BE2C (cell line): ENCODE results near the gene MPRIP.

ENCODE experiments used
- DNase-seq: peaks from one replicate; pipeline ENCODE4 v3.0.0-alpha.2; 2020
- H3K27me3 ChIP-seq: fragments of 250-450 bp; sonication (Bioruptor Pico); 2 replicates; pipeline ENCODE4 v1.5.1; 2020; ENCODE audit warnings: mild to moderate bottlenecking
- H3K36me3 ChIP-seq: fragments of 250-450 bp; sonication (Bioruptor Pico); 2 replicates; pipeline ENCODE4 v1.5.1; 2020; ENCODE audit warnings: mild to moderate bottlenecking
- H3K4me1 ChIP-seq: fragments of 250-450 bp; sonication (Bioruptor Pico); 2 replicates; pipeline ENCODE4 v1.5.1; 2020
- H3K4me3 ChIP-seq: 2 replicates; pipeline ENCODE4 v1.5.1; 2011; ENCODE audit warnings: low read depth, low read length
- H3K9me3 ChIP-seq: fragments of 250-450 bp; sonication (Bioruptor Pico); 2 replicates; pipeline ENCODE4 v1.5.1; 2020
- CTCF ChIP-seq: IDR thresholded peaks from 2 replicates; pipeline ENCODE4 v1.5.1; 2012; ENCODE audit warnings: mild to moderate bottlenecking, low read depth, low read length

Gene MPRIP

GRCh38 chr17:17137731-17138585 is 95.7 kb downstream of the MPRIP start:
- no peak for DNase-seq
- Histone ChIP-seq H3K27me3 (no peaks in the 10 kb centered on the region), H3K9me3 (no peaks in the 10 kb centered on the region), H3K4me3 (no peak overlapping the region), H3K36me3 (peaks cover 11% of the 10 kb centered on the region), H3K4me1 (no peaks in the 10 kb centered on the region)
- no peak for TF ChIP-seq CTCF

GRCh38 chr17:17139972-17140589 is 97.8 kb downstream of the MPRIP start:
- Histone ChIP-seq H3K4me3 (no peak overlapping the region), H3K4me1 (no peaks in the 10 kb centered on the region), H3K9me3 (no peaks in the 10 kb centered on the region), H3K27me3 (no peaks in the 10 kb centered on the region), H3K36me3 (peaks cover 11% of the 10 kb centered on the region)
- DNase-seq, result no peak
- no peak for TF ChIP-seq CTCF

GRCh38 chr17:17140590-17140980 is 98.3 kb downstream of the MPRIP start:
- DNase-seq, result no peak
- H3K27me3 ChIP-seq, result no peaks in the 10 kb centered on the region
- H3K4me1 ChIP-seq, result no peaks in the 10 kb centered on the region
- no peak overlapping the region for H3K4me3 ChIP-seq
- H3K36me3 ChIP-seq, result peaks cover 11% of the 10 kb centered on the region
- no peak for TF ChIP-seq CTCF
- no peaks in the 10 kb centered on the region for H3K9me3 ChIP-seq

GRCh38 chr17:17141279-17141678 is 99.0 kb downstream of the MPRIP start:
- no peak for TF ChIP-seq CTCF
- no peak for DNase-seq
- H3K9me3 ChIP-seq, result no peaks in the 10 kb centered on the region
- H3K4me1 ChIP-seq, result no peaks in the 10 kb centered on the region
- H3K36me3 ChIP-seq, result peaks cover 14% of the 10 kb centered on the region
- no peaks in the 10 kb centered on the region for H3K27me3 ChIP-seq
- H3K4me3 ChIP-seq, result no peak overlapping the region

- H3K4me3 ChIP-seq, result no peak overlapping the region
- H3K36me3 ChIP-seq, result peaks cover 17% of the 10 kb centered on the region
- no peaks in the 10 kb centered on the region for H3K27me3 ChIP-seq
- no peaks in the 10 kb centered on the region for H3K4me1 ChIP-seq
- H3K9me3 ChIP-seq, result no peaks in the 10 kb centered on the region
- peak; percentile 72 for TF ChIP-seq CTCF
- DNase-seq, result peak; percentile 45
These were observed 99.7 kb downstream of the MPRIP start for GRCh38 chr17:17141860-17142552.
